HEK293 (cell line): ENCODE measurements around the gene LRRC59.

Experiments used
- CTCF ChIA-PET: fragments of 350-600 bp; formaldehyde crosslinking; extraction: SDS; loops from one replicate; lab custom pipeline; 2021; ENCODE audit warnings: antibody characterized with exemption; lab: Yijun Ruan, JAX
- POLR2A ChIA-PET: fragments of 300-600 bp; formaldehyde crosslinking; extraction: SDS; loops from one replicate; lab custom pipeline; 2020; ENCODE audit warnings: antibody characterized with exemption, inconsistent platforms; lab: Yijun Ruan, JAX
- H3K27ac ChIP-seq: fragments of 200-500 bp; sonication (Bioruptor generic); 2 replicates; pipeline ENCODE4 v1.5.1; 2014; ENCODE audit warnings: low read depth, low read length, control low read depth, inconsistent platforms; ENCODE audit errors: extremely low read depth
- H3K36me3 ChIP-seq, 2 experiments: fragments of 200-500 bp in 1 of 2; sonication (Bioruptor generic) in 1 of 2; 1 replicate in 1 of 2; 2 replicates in 1 of 2; pipeline ENCODE4 v1.5.1; 2014 to 2017; ENCODE audit warnings: inconsistent platforms in 2 of 2, low read length in 2 of 2; ENCODE audit not compliant: control insufficient read depth in 2 of 2, insufficient read depth in 1 of 2
- H3K4me1 ChIP-seq: fragments of 200-500 bp; sonication (Bioruptor generic); 2 replicates; pipeline ENCODE4 v1.5.1; 2014; ENCODE audit warnings: mild to moderate bottlenecking, low read length, inconsistent platforms; ENCODE audit not compliant: control insufficient read depth, insufficient read depth
- H3K4me3 ChIP-seq: 2 replicates; pipeline ENCODE4 v1.5.1; 2011; ENCODE audit warnings: low read depth, mild to moderate bottlenecking, control low read depth, low read length, moderate library complexity
- H3K9me3 ChIP-seq: fragments of 200-500 bp; sonication (Bioruptor generic); 2 replicates; pipeline ENCODE4 v1.5.1; 2014; ENCODE audit warnings: low read depth, low read length, inconsistent platforms; ENCODE audit not compliant: control insufficient read depth, insufficient read depth
- GLI4 ChIP-seq: fragments of 450-650 bp; formaldehyde crosslinking; IDR thresholded peaks from 2 replicates; pipeline ENCODE4 v1.5.1; 2016; ENCODE audit warnings: missing biosample characterization, missing genetic modification characterization
- GLIS2 ChIP-seq: fragments of 450-650 bp; formaldehyde crosslinking; IDR thresholded peaks from 2 replicates; pipeline ENCODE4 v1.5.1; 2016; ENCODE audit warnings: missing biosample characterization, missing genetic modification characterization
- OSR2 ChIP-seq: fragments of 450-650 bp; formaldehyde crosslinking; IDR thresholded peaks from 2 replicates; pipeline ENCODE4 v1.5.1; 2016; ENCODE audit warnings: missing biosample characterization, missing genetic modification characterization
- PATZ1 ChIP-seq: fragments of 450-650 bp; formaldehyde crosslinking; IDR thresholded peaks from 2 replicates; pipeline ENCODE4 v1.5.1; 2016; ENCODE audit warnings: missing biosample characterization, missing genetic modification characterization
- PRDM1 ChIP-seq: fragments of 450-650 bp; formaldehyde crosslinking; IDR thresholded peaks from 2 replicates; pipeline ENCODE4; 2016; ENCODE audit warnings: missing biosample characterization, missing genetic modification characterization
- REPIN1 ChIP-seq: fragments of 450-650 bp; formaldehyde crosslinking; IDR thresholded peaks from 2 replicates; pipeline ENCODE4 v1.5.1; 2017; ENCODE audit warnings: missing biosample characterization, missing genetic modification characterization, low read depth
- SP2 ChIP-seq: fragments of 450-650 bp; formaldehyde crosslinking; IDR thresholded peaks from 2 replicates; pipeline ENCODE4 v1.5.1; 2016; ENCODE audit warnings: missing biosample characterization, missing genetic modification characterization
- ZBTB10 ChIP-seq: fragments of 450-650 bp; formaldehyde crosslinking; IDR thresholded peaks from 2 replicates; pipeline ENCODE4 v1.5.1; 2016; ENCODE audit warnings: missing biosample characterization, missing genetic modification characterization
- ZBTB21 ChIP-seq: fragments of 450-650 bp; formaldehyde crosslinking; IDR thresholded peaks from 2 replicates; pipeline ENCODE4 v1.5.1; 2017; ENCODE audit warnings: missing biosample characterization, missing genetic modification characterization
- ZIC2 ChIP-seq: fragments of 450-650 bp; formaldehyde crosslinking; IDR thresholded peaks from 2 replicates; pipeline ENCODE4 v1.5.1; 2016; ENCODE audit warnings: missing biosample characterization, missing genetic modification characterization
- ZNF174 ChIP-seq: fragments of 450-650 bp; formaldehyde crosslinking; IDR thresholded peaks from 2 replicates; pipeline ENCODE4 v1.5.0; 2017; ENCODE audit warnings: missing biosample characterization, mild to moderate bottlenecking, missing genetic modification characterization
- ZNF18 ChIP-seq: fragments of 450-650 bp; formaldehyde crosslinking; IDR thresholded peaks from 2 replicates; pipeline ENCODE4 v1.5.1; 2016; ENCODE audit warnings: missing biosample characterization, missing genetic modification characterization
- ZNF223 ChIP-seq: fragments of 450-650 bp; formaldehyde crosslinking; IDR thresholded peaks from 2 replicates; pipeline ENCODE4 v1.5.1; 2016; ENCODE audit warnings: missing biosample characterization, missing genetic modification characterization
- ZNF280D ChIP-seq: fragments of 450-650 bp; formaldehyde crosslinking; IDR thresholded peaks from 2 replicates; pipeline ENCODE4 v1.5.1; 2016; ENCODE audit warnings: missing biosample characterization, missing genetic modification characterization
- ZNF501 ChIP-seq: fragments of 450-650 bp; formaldehyde crosslinking; IDR thresholded peaks from 2 replicates; pipeline ENCODE4 v1.5.1; 2016; ENCODE audit warnings: missing biosample characterization, missing genetic modification characterization
- ZNF747 ChIP-seq: fragments of 450-650 bp; formaldehyde crosslinking; IDR thresholded peaks from 2 replicates; pipeline ENCODE4 v1.5.1; 2016; ENCODE audit warnings: missing biosample characterization, missing genetic modification characterization

LRRC59 gene

GRCh38 chr17:50359005-50359699 lies 38.2 kb downstream of the LRRC59 start:
- ChIA-PET CTCF (interaction anchor here (1.5 to 4.2 kb wide), 3 partner anchors 25 to 120 kb away, joined by 4 to 52 read pairs (median 6); partner anchors contain the start of genes LRRC59 and RSAD1), POLR2A (interaction anchor here (0.6 to 1.4 kb wide), 5 partner anchors 10 to 159 kb away, joined by 3 to 5 read pairs (median 4); partner anchors contain the start of gene LRRC59)
- no peaks in the 10 kb centered on the region for H3K9me3 ChIP-seq
- no peak overlapping the region for H3K4me3 ChIP-seq
- no peak overlapping the region for H3K27ac ChIP-seq
- TF ChIP-seq ZNF501 (tag by site-specific recombination) (no peak), GLI4 (tag by site-specific recombination) (no peak), SP2 (tag by site-specific recombination) (0 out of 2 replicates have a peak, but pooled peaks have one; percentile 16), OSR2 (tag by site-specific recombination) (no peak), ZNF174 (tag by site-specific recombination) (no peak), ZNF747 (tag by site-specific recombination) (no peak), ZNF280D (no peak), ZNF18 (no peak)
- H3K36me3 ChIP-seq = peaks cover 9 to 78% of the 10 kb centered on the region in 2 experiments; a peak in 2 of 3 replicates
- H3K4me1 ChIP-seq = 0 out of 2 replicates have a peak, but pooled peaks cover 5% of the 10 kb centered on the region

- Histone ChIP-seq H3K27ac (no peak overlapping the region), H3K4me1 (no peaks in the 10 kb centered on the region), H3K9me3 (no peaks in the 10 kb centered on the region), H3K4me3 (no peak overlapping the region), H3K36me3 (peaks cover 9 to 84% of the 10 kb centered on the region in 2 experiments; a peak in 2 of 3 replicates)
- ChIA-PET POLR2A (interaction anchor here (1.1 kb wide), 1 partner anchor 11 kb away, joined by 3 read pairs; no protein-coding TSS in a partner anchor), CTCF (interaction anchor here (1.6 kb wide), 1 partner anchor 40 kb away, joined by 6 read pairs; the partner anchor contains the start of gene LRRC59)
- no peak for TF ChIP-seq REPIN1 (tag by site-specific recombination)
- TF ChIP-seq ZBTB10 (tag by site-specific recombination) = no peak
Observed at GRCh38 chr17:50358177-50358576, 39.1 kb downstream of the LRRC59 start.

GRCh38 chr17:50356892-50357510 lies 40.3 kb downstream of the LRRC59 start:
- Histone ChIP-seq H3K4me1 (no peaks in the 10 kb centered on the region), H3K4me3 (no peak overlapping the region), H3K27ac (no peak overlapping the region), H3K36me3 (peaks cover 9 to 96% of the 10 kb centered on the region in 2 experiments; a peak in 2 of 3 replicates), H3K9me3 (no peaks in the 10 kb centered on the region)
- ChIA-PET CTCF (interaction anchor here (0.8 kb wide), 1 partner anchor 10 kb away, joined by 3 read pairs; no protein-coding TSS in a partner anchor), POLR2A (no interaction called here)
- TF ChIP-seq PATZ1 (tag by site-specific recombination) (no peak), ZIC2 (tag by site-specific recombination) (no peak), PRDM1 (tag by site-specific recombination) (no peak), ZNF223 (no peak), GLIS2 (tag by site-specific recombination) (0 out of 2 replicates have a peak, but pooled peaks have one; percentile 2), ZNF501 (tag by site-specific recombination) (no peak), ZBTB21 (tag by site-specific recombination) (no peak)
